Stimulated activated naive B cell treated with anti-CD40 and anti-IgM and Interleukin-4, amounts not matched to agents 10 μg/mL and 1 μg/mL and 100 μg/mL, for 72 hours (primary cell): Measurements from ENCODE around the gene LORICRIN.

Experiments
- ATAC-seq, 2 donors: fragments of 150-1000 bp; cut with Tn5 transposase; replicated peaks; 2 replicates each; pipeline ENCODE4 v1.10.0; 2021; ENCODE audit warnings: moderate library complexity in 1 of 2
- DNase-seq: peaks from one replicate; pipeline ENCODE4 v3.0.0; 2021
- H3K27ac Mint-ChIP-seq: one replicate; pipeline ENCODE4 v1.8.0; 2022; ENCODE audit warnings: mild to moderate bottlenecking, mixed read lengths
- H3K27me3 Mint-ChIP-seq, 2 donors: one replicate each; pipeline ENCODE4 v1.8.0; 2022; ENCODE audit warnings: mixed read lengths in 2 of 2
- H3K36me3 Mint-ChIP-seq, 2 donors: one replicate each; pipeline ENCODE4 v1.8.0; 2022; ENCODE audit warnings: mixed read lengths in 2 of 2, mild to moderate bottlenecking in 1 of 2
- H3K4me1 Mint-ChIP-seq, 2 donors: one replicate each; pipeline ENCODE4 v1.8.0; 2022; ENCODE audit warnings: mixed read lengths in 2 of 2, mild to moderate bottlenecking in 1 of 2
- H3K4me3 Mint-ChIP-seq, 2 donors: one replicate each; pipeline ENCODE4 v1.8.0; 2022; ENCODE audit warnings: mild to moderate bottlenecking in 2 of 2, mixed read lengths in 2 of 2, moderate library complexity in 1 of 2
- H3K9me3 Mint-ChIP-seq, 2 donors: one replicate each; pipeline ENCODE4 v1.8.0; 2022; ENCODE audit warnings: mixed read lengths in 2 of 2, mild to moderate bottlenecking in 1 of 2

LORICRIN gene

DNA sequence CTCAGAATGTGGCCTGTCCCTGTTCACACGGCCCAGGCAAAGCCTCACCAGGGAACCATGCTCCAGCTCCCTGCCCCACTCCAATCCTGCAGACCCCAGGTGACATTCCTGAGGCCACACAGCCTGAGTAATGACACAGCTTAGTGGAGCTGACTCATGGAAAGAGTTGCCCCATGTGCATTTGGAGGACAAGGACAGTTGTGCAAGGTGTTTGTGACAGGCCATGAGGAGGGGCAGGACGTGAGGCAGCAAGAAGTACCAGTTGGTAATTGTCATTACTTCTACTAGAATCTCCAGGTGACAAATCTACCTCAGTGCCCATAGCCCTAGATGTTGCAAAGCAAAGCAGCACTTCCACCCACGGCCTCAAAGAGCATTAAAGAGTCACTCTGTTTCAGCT, 26.9 kb upstream of the LORICRIN start:
- Mint-ChIP-seq H3K36me3 (no peaks in the 10 kb centered on the region), H3K27ac (no peak overlapping the region), H3K4me3 (no peak overlapping the region), H3K9me3 (no peaks in the 10 kb centered on the region), H3K4me1 (peaks cover 16 to 18% of the 10 kb centered on the region in 2 donors), H3K27me3 (peaks cover 19 to 21% of the 10 kb centered on the region in 2 donors)
- DNase-seq (no peak), ATAC-seq (no peak)

- Mint-ChIP-seq H3K4me3 (no peak overlapping the region), H3K27ac (no peak overlapping the region), H3K36me3 (no peaks in the 10 kb centered on the region), H3K4me1 (peaks cover 18% of the 10 kb centered on the region in 2 donors), H3K27me3 (peaks cover 19 to 22% of the 10 kb centered on the region in 2 donors), H3K9me3 (no peaks in the 10 kb centered on the region)
- ATAC-seq, result no peak
- no peak for DNase-seq
Observed at GRCh38 chr1:153233448-153233847, 26.0 kb upstream of the LORICRIN start.

DNA sequence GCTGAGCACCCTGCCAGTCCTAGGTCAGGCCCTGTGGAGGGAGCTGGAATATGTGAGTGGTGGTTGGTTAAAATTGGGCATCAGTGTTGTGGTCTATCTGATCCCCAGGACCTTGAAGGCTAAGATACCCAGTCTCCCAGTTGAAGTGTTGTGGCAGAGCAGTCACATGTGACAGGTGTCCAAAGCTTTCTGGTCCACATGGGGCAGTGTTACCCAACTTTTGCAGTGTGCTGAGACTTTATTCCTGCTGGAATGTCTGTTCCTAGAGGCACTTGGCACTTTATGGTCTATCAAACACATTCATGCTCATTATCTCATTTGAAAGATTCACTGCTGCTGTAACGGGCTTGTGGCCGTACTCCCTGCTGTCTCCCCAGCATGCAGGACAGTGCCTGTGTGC, 21.0 kb upstream of the LORICRIN start:
- peaks cover 18 to 25% of the 10 kb centered on the region in 2 donors for H3K27me3 Mint-ChIP-seq
- H3K27ac Mint-ChIP-seq, result no peak overlapping the region
- H3K9me3 Mint-ChIP-seq, result peaks cover 0 to 2% of the 10 kb centered on the region in 2 donors
- ATAC-seq (peak; percentile 25 to 39), DNase-seq (no peak)
- peaks cover under 1 to 2% of the 10 kb centered on the region in 2 donors for H3K4me1 Mint-ChIP-seq
- no peak overlapping the region for H3K4me3 Mint-ChIP-seq
- no peaks in the 10 kb centered on the region for H3K36me3 Mint-ChIP-seq

GRCh38 chr1:153242160-153242559, 17.3 kb upstream of the LORICRIN start:
- no peak overlapping the region for H3K27ac Mint-ChIP-seq
- H3K27me3 Mint-ChIP-seq, result peaks cover 23 to 37% of the 10 kb centered on the region in 2 donors
- H3K36me3 Mint-ChIP-seq, result peaks cover 2 to 7% of the 10 kb centered on the region in 2 donors
- H3K4me3 Mint-ChIP-seq, result no peak overlapping the region
- H3K4me1 Mint-ChIP-seq, result peaks cover 0 to 2% of the 10 kb centered on the region in 2 donors
- H3K9me3 Mint-ChIP-seq, result peaks cover 6 to 11% of the 10 kb centered on the region in 2 donors
- ATAC-seq, result no peak
- no peak for DNase-seq

GRCh38 chr1:153245466-153245865, 14.0 kb upstream of the LORICRIN start:
- DNase-seq, result no peak
- peaks cover 6 to 11% of the 10 kb centered on the region in 2 donors for H3K9me3 Mint-ChIP-seq
- peaks cover 2 to 7% of the 10 kb centered on the region in 2 donors for H3K36me3 Mint-ChIP-seq
- H3K27me3 Mint-ChIP-seq, result peaks cover 35 to 38% of the 10 kb centered on the region in 2 donors
- H3K4me1 Mint-ChIP-seq, result peaks cover 0 to 1% of the 10 kb centered on the region in 2 donors
- no peak for ATAC-seq
- H3K27ac Mint-ChIP-seq, result no peak overlapping the region
- no peak overlapping the region for H3K4me3 Mint-ChIP-seq

DNA sequence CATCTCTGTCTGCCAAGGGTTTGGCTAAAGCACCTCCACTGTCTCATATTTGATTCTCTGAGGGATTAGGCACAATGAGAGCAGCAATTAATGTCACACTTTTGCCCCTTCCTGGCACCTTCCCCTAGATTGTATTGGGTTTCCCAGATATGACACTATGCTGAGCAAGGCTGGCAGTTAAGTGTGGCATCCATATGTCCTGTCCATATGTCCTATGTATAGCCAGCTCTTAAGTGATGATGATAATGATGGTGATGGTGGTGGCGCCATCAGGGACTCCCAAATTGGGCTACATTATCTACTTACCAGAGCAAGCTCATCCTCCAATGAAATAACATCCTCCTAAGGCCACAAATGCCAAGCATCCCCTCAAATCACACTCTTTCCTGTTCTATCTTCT, 13.5 kb upstream of the LORICRIN start:
- no peak overlapping the region for H3K27ac Mint-ChIP-seq
- peaks cover 32 to 38% of the 10 kb centered on the region in 2 donors for H3K27me3 Mint-ChIP-seq
- no peak overlapping the region for H3K4me3 Mint-ChIP-seq
- ATAC-seq (no peak), DNase-seq (no peak)
- peaks cover 6 to 11% of the 10 kb centered on the region in 2 donors for H3K9me3 Mint-ChIP-seq
- peaks cover 3% of the 10 kb centered on the region in 2 donors for H3K4me1 Mint-ChIP-seq
- peaks cover 2 to 7% of the 10 kb centered on the region in 2 donors for H3K36me3 Mint-ChIP-seq

- Mint-ChIP-seq H3K9me3 (peaks cover 6 to 11% of the 10 kb centered on the region in 2 donors), H3K36me3 (peaks cover 2 to 7% of the 10 kb centered on the region in 2 donors), H3K4me3 (no peak overlapping the region), H3K27ac (no peak overlapping the region), H3K4me1 (peaks cover 9 to 12% of the 10 kb centered on the region in 2 donors), H3K27me3 (peaks cover 32 to 41% of the 10 kb centered on the region in 2 donors)
- DNase-seq, result no peak
- ATAC-seq, result no peak
Observed at GRCh38 chr1:153246825-153247224, 12.7 kb upstream of the LORICRIN start.

GRCh38 chr1:153248176-153248879, 11.2 kb upstream of the LORICRIN start:
- Mint-ChIP-seq H3K27ac (no peak overlapping the region), H3K4me1 (peaks cover 11 to 12% of the 10 kb centered on the region in 2 donors), H3K27me3 (peaks cover 32 to 48% of the 10 kb centered on the region in 2 donors), H3K4me3 (no peak overlapping the region), H3K36me3 (peaks cover 2 to 7% of the 10 kb centered on the region in 2 donors), H3K9me3 (peaks cover 6 to 9% of the 10 kb centered on the region in 2 donors)
- ATAC-seq (no peak), DNase-seq (no peak)

DNA sequence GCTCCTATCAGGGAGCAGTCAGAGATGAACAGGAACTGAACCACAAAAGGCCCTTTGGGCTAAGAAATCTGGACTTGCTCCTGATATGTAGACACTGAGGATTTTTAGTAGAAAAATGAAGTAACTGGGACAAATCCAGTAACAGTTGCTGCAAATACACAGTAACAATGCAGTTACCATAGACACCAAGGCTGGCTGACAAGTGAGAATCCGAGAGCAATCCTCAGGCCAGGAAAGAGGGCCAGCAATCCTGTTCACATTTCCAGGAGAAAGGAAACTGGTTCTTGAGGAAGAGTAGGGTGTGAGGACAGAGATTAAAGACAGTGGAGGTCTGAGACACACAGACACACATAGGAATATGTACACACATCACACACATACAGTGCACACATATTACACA, 9.3 kb upstream of the LORICRIN start:
- Mint-ChIP-seq H3K27ac (no peak overlapping the region), H3K27me3 (peaks cover 25 to 44% of the 10 kb centered on the region in 2 donors), H3K36me3 (no peaks in the 10 kb centered on the region), H3K4me1 (peaks cover 11 to 23% of the 10 kb centered on the region in 2 donors), H3K9me3 (no peaks in the 10 kb centered on the region), H3K4me3 (no peak overlapping the region)
- DNase-seq, result no peak
- ATAC-seq, result no peak

DNA sequence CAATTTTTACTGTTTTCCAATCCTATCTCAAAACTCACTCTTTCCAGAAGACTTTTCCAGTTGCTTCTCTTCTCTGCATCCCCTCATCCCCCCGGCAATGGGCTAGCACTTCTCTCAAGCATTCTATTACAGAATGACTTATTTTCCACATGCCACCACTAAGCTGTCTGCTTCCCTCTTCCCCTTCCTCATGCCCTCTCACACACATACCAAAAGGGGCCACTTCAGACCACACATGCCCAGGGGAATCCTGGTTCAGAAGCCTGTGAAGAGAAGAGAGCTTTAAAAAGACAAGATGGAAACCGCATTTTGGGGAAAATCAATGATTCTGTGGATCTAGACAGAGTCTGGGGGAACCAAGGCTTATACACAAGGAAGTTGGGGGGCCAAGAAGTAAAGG, 8.4 kb upstream of the LORICRIN start:
- Mint-ChIP-seq H3K4me3 (peak overlapping the region; percentile 5 to 23), H3K9me3 (no peaks in the 10 kb centered on the region), H3K27me3 (peaks cover 25 to 44% of the 10 kb centered on the region in 2 donors), H3K27ac (no peak overlapping the region), H3K4me1 (peaks cover 11 to 23% of the 10 kb centered on the region in 2 donors), H3K36me3 (no peaks in the 10 kb centered on the region)
- ATAC-seq (peak; percentile 74 to 82), DNase-seq (no peak)

- Mint-ChIP-seq H3K36me3 (no peaks in the 10 kb centered on the region), H3K27me3 (peaks cover 21 to 44% of the 10 kb centered on the region in 2 donors), H3K9me3 (no peaks in the 10 kb centered on the region), H3K27ac (no peak overlapping the region), H3K4me1 (peaks cover 11 to 23% of the 10 kb centered on the region in 2 donors), H3K4me3 (peak overlapping the region; percentile 5 to 23)
- ATAC-seq, result peak; percentile 59 to 60
- DNase-seq, result no peak
Observed at GRCh38 chr1:153251562-153251961, 7.9 kb upstream of the LORICRIN start.

- Mint-ChIP-seq H3K27ac (no peak overlapping the region), H3K4me1 (peaks cover 11 to 23% of the 10 kb centered on the region in 2 donors), H3K36me3 (no peaks in the 10 kb centered on the region), H3K4me3 (no peak overlapping the region), H3K27me3 (peaks cover 21 to 44% of the 10 kb centered on the region in 2 donors), H3K9me3 (no peaks in the 10 kb centered on the region)
- peak; percentile 35 to 43 for ATAC-seq
- DNase-seq, result no peak
Observed at GRCh38 chr1:153251988-153252387, 7.5 kb upstream of the LORICRIN start.

DNA sequence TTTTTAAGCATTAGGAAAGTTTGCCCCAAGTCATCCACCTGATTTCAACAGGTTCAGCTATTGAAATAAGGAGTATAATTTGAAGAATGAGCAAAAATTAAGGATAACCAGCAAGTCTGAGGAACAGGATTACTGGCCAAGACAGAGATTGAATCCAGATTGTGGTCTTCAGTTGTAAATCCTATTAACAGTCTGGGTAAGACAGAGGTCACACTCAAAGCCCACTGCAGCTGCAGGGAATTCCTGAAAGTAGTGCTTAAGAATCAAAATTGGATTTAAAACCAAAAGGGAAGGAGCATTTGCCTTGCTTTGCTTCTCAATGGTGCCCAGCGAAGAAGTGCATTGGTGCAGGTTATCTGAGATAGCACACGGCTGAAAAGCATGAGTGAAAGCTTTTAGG, 6.4 kb upstream of the LORICRIN start:
- peaks cover 14 to 36% of the 10 kb centered on the region in 2 donors for H3K27me3 Mint-ChIP-seq
- no peak for ATAC-seq
- H3K4me1 Mint-ChIP-seq, result peaks cover 11 to 23% of the 10 kb centered on the region in 2 donors
- no peak overlapping the region for H3K27ac Mint-ChIP-seq
- H3K9me3 Mint-ChIP-seq, result no peaks in the 10 kb centered on the region
- no peak for DNase-seq
- H3K4me3 Mint-ChIP-seq, result no peak overlapping the region
- no peaks in the 10 kb centered on the region for H3K36me3 Mint-ChIP-seq

GRCh38 chr1:153253693-153254092, 5.8 kb upstream of the LORICRIN start:
- no peaks in the 10 kb centered on the region for H3K9me3 Mint-ChIP-seq
- H3K4me3 Mint-ChIP-seq, result no peak overlapping the region
- ATAC-seq (peak; percentile 55 to 65), DNase-seq (no peak)
- H3K27me3 Mint-ChIP-seq, result peaks cover 11 to 37% of the 10 kb centered on the region in 2 donors
- no peaks in the 10 kb centered on the region for H3K36me3 Mint-ChIP-seq
- peak overlapping the region; percentile 73 for H3K27ac Mint-ChIP-seq
- peaks cover 11 to 23% of the 10 kb centered on the region in 2 donors for H3K4me1 Mint-ChIP-seq
